Inflammatory macrophage treated with lipopolysaccharide for 4 hours (primary cell): ENCODE data around the gene CAPN8.

Experiments
- DNase-seq: peaks from one replicate; pipeline ENCODE4 v3.0.0-alpha.2; 2020

CAPN8 gene

DNA sequence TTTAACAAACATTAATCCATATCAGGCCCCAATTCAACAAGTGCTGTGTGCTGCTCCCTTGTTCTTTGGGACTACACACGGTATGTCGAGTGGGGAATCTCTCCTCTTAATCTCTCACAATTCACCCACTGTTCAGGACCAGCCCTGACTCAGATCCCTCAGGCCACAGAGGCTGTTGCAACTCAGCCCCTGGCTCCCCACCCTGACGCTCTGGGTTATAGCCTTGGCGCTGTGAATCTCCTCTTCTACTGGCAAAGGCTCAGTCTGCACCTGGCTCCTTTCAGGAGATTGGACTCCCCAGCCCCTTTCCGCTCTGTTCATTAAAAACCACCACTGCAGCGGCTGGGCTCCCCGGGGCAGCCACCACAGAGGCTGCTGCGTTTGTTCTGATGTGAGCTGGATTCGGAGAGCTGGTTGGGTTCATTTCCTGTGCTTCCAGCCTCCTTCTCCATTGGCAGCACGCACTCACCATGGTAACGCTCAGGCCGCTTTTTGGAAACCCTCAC, 13.0 kb downstream of the CAPN8 start:
- no peak for DNase-seq

DNA sequence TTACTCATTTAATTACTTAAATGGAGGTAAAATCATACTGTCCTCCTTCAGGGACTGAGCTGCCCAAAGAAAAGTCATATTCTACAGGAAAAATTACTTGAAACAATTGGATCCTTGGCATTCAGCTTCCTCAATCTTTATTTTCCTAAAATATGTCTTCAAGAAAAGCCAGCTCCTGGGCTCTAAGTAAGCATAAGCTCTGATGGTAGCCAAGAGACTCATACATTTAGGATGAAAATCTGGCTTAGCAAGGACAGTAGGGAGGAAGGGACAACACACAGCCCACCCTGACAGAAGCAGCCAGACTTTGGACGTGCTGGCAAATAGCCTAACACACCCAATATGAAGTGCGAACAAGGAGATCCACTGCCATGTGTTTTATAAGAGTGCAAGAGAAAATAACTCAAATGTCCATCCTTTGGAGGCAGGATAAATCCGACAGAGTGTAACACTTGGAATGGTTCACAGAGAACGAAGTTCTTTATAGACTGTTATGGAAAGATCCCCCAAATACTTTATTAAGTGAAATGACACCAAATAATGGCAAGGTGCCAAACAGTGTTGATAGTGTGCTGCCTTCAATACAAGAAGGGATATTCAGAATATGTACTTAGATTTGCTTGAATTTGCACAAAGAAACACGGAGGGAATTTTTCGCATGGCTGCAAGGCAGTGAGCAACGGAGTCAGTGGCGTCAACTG, 14.1 kb downstream of the CAPN8 start:
- DNase-seq: no peak

DNA sequence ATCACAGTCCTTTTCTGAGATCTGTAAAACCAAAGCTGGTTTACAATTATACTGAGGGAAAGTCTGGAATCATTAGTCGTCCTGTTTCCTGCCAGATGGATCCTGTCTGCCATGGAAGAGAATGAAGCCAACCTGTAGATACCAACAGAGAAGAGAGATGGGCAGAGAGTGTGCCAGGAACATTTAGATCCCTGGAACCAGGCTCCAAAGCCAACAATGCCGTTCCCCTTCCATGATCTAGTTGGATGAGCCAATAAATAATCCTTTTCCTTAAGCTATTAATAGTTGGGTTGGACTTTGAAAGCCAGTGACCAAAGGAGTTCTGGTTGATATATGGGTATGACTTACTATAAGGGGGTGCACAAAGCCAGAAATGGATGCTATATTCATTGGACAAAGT, 15.0 kb downstream of the CAPN8 start:
- DNase-seq: no peak

DNA sequence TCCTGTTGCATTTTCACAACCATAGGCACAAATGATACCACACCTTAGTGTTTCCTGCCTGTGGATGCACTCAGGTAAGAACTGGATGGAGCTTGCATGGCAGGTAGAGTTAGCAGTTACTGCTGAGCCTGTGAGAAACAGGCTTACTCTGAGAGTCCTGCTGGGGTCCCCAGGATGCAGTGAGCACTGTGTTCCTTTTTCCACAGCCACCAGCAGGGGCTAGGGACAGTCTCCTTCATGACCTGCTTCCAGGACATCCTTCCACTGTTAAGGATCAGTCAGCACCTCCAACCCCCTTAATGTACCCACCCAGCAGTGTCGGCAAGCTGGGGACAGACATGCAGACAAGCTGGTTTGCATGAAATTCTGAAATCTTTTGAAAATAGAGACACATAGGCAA, 16.3 kb downstream of the CAPN8 start:
- DNase-seq: no peak

DNA sequence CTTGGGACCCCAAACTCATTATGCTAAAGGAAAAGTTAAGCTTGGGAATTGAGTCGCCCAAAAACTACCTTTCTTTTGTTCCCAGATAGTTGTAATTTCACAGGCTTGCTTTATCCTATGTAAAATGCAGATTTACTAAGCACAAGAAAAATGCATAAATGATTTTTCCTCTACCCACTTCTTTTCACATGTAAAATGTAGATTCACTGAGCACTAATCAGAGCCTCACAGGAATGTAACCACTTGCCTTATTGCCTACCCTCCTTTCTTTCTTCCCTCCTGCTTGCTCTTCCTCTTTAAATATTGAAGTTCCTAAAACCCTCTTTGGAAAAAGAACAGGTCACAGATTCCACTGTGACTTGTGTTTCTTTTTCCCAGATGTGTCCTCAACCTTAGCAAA, 18.3 kb downstream of the CAPN8 start:
- DNase-seq: no peak

DNA sequence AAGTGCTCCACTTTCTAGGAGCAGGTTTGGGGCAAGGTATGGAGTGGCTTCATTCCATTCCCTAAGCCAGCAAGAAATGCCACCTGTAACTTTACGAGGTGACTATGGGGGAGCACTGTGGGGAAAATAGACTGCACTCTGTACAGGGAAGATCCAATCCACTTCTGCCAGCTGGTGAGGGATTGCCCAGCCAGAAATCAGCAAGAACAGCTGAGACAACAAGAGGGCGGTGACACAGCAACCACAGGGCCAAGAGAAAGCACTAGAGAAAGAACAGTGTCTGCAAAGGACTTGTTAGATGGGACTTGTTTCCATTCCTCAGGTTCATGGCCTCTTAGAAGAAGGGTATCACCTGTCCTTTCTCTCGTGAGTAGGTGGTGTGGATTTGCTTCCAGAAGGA, 19.6 kb downstream of the CAPN8 start:
- DNase-seq: no peak

DNA sequence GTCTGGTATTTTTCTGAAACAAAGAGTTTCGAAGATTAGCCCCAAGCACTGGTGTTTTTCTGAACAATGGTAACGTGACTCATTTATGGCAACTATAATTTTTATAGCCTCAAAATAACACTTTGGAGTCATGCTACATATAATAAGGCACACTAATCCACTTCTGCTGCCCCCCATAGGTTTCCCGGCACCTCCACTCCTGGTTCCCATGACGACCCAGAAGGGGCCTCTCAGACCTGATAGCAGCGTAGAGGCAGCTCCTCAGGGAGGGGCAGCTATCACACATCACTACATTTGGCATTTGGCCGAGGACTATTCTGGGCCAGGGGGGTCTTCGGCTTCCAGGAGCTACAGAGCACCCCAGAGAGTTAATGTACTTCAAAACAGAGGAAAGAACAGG, 23.3 kb downstream of the CAPN8 start:
- DNase-seq: no peak

DNA sequence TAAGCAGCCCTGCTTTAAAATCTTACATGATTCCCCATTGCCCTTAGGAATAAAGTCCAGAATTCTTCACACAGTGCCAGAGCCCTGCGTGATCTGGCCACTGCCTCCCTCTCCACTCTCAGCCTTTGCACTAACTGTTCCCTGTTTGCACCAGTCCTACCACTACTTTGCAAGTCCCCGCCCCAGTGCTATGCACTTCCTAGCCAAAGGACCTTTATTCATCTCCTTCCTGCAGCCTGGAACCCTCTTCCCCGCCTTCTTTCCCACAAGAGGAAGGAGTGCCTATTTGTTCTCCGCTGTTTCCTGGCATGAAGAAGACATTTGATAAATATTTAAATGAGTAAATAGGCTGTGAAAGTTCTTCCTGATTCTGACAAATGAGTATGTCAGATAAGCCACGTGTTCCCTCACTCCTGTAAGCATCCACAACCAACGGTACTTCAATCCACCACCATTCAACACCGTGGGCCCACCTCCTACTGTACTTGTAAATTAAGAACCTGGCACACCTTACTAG, 23.9 kb downstream of the CAPN8 start:
- DNase-seq: no peak

DNA sequence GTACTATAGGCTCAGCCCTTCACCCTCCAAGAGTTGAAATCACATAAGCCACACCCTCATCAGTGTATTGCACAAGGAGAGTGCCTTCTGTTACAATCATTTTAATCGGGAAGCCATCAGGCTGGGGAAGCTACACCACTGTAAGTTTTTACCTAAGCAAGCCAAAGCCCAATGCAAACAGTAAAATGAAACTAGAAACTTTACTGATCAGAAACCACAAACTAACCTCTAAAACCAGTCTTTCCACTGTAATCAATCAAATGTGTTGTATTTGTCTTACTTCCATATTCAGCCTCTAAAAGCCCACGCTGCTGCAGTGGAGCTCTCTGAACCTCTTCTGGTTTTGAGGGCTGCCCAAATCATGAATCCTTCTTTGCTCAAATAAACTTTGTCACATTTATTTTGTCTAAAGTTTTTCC, 26.2 kb downstream of the CAPN8 start:
- peak; percentile 40 for DNase-seq

DNA sequence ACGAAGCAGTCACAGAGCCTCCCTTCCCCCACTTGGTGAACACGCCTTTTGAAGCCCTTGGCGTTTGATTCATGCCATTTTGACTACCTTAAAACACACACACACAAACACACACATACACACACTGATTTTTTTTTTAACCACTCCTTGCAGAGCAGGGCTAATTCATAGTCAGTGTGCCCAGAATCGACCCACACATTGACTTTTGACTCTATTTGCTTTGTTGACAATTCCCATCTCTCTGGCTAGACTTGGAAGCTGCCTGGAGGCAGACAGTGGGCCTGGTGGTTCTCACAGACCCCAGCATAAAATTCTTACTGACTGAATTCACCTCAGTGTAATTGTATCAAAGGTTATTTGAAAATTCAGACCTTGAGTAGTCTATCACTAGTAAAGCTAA, 30.3 kb downstream of the CAPN8 start:
- no peak for DNase-seq

DNA sequence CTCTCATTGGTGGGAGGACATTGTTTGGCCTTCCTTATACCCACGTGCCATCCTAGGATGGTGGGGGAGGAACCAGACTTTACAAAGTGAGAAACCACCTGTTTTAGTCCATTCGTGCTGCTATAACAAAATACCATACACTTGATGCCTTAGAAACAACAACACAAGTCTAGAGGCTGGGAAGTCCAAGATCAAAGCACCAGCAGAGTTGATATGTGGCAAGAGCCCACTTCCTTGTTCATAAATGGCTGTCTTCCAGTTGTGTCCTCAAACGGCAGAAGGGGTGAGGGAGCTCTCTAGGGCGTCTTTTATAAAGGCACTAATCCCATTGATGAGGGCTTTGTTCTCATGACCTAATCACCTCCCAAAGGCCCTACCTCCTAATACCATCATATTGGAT, 31.1 kb downstream of the CAPN8 start:
- no peak for DNase-seq

DNA sequence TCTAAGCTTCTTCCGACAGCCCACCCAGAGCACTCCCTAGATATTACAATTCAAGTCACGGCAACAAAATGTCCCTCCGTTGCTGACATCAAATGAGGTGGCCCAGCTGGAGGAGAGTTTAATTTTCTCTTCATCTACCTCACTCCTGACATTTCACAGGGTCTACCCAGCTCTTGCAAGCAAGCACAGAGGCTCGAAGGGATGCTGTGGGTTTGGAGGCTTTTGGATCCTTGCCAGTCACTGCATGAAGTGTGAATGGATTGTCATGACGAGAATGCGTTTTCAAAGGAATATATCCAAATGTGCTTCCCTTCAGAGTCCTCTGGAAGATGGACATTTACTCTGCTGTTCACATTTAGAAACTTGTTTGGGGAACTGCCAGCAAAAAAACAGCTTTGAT, 33.5 kb downstream of the CAPN8 start:
- no peak for DNase-seq

DNA sequence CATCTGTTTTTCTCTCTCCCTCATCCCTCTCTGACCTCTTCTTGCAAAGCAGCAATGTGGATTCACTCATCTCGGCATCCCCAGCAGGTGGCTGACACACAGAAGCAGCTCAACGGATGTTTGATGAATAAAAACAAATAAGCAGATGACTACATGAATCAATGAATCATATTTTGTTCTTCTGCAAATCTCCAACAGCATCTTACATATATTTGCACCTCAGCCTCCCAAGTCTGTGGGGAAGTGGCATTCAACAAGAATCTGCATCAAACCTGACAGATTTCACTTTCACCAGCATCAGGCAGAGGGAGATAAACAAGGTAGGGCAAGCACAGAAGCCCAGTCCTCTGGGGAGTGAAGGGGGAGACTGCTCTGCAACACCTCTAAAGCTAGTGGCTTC, 34.0 kb downstream of the CAPN8 start:
- DNase-seq: no peak

DNA sequence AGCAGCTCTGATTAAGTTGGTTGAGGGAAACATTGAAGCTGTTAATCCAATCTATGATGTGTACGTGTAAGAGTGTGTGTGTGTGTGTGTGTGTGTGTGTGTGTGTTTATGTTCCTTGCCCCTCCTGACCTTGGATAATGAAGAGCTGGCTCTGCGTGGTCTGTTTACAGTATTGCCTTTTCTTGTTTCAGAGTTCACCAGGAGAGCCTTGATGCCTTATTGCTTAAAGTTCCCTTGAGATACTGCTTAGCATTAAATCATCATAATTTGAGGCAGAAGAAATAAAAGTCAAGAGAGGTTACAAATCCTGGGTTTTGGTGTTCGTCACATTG, 36.4 kb downstream of the CAPN8 start:
- no peak for DNase-seq

DNA sequence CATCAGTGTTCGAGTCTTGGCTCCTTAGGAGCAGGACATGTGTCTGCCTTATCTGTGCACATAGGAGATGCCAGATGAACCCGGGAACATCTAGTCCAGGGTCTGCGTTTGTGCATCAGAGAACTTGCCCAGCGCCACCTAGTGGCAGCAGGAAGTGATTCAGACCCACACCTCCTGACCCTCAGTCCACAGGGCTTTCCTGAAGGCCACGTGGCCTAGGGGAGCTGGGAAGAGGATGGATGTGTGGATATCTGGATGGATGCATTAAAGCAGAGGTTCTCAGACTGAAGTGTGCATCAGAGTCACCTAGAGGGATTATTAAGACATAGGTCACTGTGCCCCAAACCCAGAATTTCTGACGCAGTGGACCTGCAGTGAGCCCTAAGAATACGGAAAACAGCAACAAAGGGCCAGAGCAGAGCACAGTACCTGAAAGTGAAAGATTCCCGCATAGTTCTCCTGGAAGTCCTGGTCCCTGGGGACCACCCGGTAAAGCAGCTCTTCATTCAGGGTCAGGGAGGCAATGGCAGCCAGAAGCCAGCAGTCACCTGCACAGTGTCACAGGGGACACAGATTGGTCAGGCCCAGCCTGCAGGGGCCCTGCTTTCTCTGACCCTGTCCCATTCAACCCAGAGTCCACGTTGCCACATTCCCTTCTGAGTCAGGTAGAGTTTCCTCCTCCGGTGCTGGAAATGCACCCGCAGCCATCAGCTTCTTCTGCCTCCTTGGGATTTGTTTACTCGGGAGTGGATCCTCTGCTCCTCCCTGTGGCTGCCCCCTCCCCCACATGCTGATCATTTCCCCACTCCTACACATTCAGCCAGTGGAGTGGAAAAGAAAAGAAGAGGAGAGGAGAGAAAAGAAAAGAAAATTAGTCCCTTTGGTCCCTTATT, 37.0 kb downstream of the CAPN8 start:
- peak; percentile 54 for DNase-seq

DNA sequence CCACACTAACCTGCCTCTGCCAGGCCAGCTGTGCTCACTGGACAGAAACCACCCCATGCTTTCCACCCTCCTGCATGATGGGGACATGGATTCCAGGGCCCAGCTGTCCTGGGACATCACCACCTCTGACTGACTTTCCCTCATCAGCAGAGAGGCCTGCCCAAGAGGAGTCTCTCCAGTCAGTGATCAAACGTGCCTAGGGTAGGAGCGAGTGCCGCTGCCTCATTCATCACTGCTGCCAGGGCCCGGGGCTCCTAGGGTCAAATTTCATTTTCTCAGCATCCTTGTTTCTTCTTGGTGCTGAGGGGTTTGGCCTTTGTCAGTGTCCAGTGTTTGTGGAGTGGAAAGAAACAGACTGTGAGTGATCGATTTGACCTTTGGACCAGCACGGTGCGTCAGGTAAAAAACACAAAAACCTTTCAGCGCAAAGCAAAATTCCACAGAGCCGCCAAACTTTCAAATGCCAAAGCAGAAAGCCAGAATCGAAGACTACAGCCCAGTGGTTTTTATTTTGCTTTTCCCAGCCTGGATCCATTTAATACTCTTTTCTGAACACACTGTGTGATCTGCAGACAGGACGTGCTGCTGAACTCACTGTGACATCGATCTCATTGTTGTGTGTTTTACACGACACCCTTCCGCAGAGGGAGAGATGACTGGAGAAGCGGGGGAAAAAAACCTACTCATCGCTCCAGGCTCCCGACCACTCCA, 43.2 kb downstream of the CAPN8 start:
- no peak for DNase-seq

DNA sequence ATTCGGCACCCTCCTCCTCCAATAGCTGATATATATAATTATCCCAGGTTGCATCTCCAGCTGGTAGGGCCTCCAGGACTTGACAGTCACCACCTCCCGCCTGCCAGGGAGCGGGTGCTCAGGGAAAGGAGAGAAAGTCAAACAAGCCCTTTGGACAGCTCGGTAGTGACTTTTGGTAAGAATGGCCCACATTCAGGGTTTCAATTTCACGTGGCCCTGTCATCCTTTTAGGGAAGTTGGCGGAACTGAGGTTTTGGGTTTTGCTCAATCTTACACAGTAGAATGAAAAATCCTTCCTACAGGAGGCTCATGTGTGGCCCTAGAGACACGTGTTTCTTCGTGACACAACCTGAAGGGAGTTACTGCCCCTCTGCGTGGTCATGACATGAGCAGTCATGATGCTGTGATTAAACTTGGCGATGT, 44.2 kb downstream of the CAPN8 start:
- DNase-seq: peak; percentile 97

DNA sequence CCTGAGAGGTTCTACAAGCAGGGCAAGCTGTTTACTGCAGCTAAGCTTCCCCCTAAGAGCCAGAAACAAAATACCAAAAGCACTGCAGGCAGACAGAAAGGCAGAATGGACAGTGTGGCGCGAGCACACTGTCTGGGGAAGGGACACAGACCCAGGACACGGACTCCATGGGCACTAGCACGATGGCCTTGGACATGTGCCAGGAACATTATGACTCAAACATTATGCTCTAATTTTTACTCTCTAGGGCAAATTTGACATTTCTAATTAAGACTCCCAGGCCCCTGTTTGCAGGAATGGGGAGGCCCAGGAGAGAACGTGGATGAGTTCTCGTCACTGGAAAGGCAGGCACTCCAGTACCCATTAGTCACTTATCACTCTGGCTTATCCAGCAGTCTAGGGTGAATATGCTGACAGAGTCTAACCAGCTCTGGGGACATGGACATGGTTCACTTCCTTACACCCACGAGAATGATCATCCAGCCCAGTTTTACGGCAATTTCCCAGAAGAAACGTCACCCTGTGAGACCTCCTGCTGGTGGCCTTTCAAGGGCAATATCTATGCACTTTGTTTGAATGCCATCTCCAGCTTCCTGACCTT, 45.1 kb downstream of the CAPN8 start:
- DNase-seq: peak; percentile 92

DNA sequence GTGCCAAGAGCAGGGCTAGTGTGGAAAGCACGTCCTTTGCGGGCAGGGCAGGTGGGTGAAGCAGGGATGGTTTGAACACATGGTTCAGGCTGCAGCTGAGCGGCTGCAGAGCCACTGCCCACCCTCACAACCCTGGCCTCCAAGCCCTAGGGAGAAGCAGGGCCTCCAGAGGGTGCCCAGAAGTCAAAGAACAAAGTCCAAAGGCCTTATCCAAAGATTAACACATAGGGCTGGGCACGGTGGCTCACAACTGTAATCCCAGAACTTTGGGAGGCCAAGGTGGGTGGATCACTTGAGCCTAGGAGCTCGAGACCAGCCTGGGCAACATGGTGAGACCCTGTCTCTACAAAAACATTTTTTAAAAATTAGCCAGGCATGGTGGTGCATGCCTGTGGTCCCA, 46.8 kb downstream of the CAPN8 start:
- DNase-seq: no peak

DNA sequence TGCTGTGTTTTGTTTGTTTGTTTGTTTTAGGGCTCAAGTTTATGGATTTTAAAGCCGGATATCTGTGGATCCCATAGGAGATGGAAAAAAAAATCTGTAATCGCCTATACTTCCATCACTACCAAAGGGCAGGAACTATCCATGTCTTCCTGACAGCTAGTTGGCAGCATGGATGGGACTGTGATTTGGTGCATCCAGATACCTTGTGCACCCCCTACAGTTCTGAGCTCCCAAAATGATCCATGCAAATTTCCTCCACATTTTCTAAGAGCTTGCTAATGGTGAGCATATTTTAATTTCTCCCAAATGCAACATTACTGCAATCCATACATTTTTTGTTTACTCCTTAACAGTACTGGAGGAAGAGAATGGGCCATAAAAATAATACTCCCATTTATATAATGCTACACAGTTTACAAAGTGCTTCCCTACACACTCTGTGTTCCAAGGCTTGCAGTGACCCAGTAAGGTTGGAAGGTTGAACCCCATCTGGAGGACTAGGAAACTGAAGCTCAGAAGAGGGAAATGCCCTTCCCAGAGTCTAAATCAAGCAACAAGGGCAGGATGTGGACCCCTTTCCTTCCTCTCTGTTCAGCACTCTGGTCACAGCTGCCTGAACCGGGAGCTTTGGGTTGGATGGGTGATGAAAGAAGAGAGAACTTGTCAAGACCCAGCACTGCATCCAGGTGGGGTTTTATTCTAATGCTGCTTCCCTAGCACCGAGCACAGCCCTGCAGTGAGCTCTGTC, 48.0 kb downstream of the CAPN8 start:
- DNase-seq: no peak

DNA sequence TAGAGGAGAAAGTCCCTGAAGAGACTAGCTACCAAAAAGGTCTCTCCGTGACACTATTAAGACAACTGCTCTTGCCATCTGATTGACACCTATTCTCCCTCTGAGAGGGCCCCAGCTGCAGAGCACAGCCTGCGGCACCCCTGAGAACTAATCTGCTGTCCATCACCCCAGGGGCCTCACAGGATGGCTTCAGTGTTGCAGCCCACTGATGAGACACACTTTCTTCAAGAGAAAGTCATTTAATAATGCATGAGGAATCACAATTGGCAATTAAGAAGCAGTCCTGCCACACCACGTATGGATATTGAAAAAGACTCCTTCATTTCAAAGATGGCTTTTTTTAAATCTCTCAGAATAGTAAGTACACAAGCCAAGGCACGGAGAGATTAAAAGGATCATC, 48.9 kb downstream of the CAPN8 start:
- no peak for DNase-seq

DNA sequence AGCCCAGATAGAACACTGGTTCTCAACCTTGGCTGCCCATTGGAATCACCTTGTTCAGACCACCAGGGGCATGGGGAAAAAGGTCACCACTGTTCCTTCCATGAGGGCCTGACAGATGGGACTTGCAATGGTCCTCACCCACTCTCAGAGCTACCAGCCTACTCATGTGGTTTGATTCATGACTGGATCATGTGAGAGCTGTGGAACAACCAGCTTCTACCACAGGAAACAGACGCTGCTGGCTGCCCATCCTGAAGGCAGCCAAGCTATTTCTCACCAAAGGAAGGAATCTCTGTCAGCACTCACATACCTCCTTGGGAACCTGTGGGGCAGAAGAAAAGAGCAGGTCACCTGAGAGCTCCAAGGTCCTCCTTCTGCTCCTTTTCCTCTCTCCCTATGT, 53.6 kb downstream of the CAPN8 start:
- DNase-seq: peak; percentile 53
